ENCODE measurements around the gene BZW1.
A peak's percentile ranks its signal among the peaks of the same experiment; 100 is the strongest.

The BZW1 gene
- total RNA-seq, result 132 to 573 (median 233) reads per million in 9 experiments

DNA sequence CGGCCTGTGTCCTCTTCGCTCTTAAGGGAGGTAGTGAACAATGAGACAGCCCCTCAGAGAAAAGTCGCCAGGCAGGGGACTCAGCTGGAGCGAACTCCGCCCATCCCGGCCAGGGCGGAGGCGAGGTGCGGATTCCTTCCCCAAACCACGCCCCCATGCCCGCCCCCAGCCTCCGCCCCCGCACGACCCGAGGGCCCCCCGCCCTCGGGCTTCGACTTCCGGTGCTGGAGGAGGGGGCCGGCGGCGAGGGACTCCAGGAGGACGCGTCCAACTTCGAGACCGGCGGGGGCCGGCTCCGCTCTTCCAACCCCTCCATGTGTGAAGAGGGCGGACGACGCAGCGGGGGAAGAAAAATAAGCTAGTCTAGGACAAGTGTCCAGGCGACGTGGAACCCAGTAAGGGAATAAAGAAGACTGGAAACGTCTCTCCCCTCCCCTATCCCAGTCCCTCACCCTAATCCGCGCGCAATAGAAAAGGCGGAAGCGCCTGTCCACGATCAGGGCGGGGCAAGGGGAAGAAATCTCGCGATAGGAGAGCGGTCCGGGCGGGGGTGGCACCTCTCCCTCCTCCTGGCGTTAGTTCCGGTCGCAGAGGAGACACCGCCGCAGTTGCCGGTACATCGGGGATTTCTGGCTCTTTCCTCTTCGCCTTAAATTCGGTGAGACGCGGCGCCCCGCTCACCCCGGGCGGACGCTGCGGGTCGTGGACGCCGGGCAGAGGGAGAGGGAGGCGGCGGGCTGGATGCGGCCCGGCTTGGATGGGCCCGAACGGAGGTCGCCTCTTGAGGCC is at the start of gene BZW1:
TSS of gene BZW1 (plus strand) at position 578 of the 789 bp plus-strand sequence. CDS start 1,308 bp downstream, outside the sequence.
- H3K4me3 Mint-ChIP-seq, result peak within 1 kb of the TSS; percentile 99 to 100
- DNase-seq (peak; percentile 96 to 97 (median 97)), ATAC-seq (replicated peaks) (peak; percentile 78)
- peaks cover 36 to 38% of the 10 kb centered on the region in 2 donors for H3K4me1 Mint-ChIP-seq (ENCODE audit: low read depth in 2 of 2)
- peaks cover 57% of the 10 kb centered on the region for H3K36me3 Mint-ChIP-seq (ENCODE audit: insufficient read depth)
- H3K9me3 Mint-ChIP-seq, result no peaks in the 10 kb centered on the region
- H3K27me3 Mint-ChIP-seq, result no peaks in the 10 kb centered on the region
- H3K27ac Mint-ChIP-seq, result peak within 1 kb of the TSS; percentile 99 to 100

DNA sequence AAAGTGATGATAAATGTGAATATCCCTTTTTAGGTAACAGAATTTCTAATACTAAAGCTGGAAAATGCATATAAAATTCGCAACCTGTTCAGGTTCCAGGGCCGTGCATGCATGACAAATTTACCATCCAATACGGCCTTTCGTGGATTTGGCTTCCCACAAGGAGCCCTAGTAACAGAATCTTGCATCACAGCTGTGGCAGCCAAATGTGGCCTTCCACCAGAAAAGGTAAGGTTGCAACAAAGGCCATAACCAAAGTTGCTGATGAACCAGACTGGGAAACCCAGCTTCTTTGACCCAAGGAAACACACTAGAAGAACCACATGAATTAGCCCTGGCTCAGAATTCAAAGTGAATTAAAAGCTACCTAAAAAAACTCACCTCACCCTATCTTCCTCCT is 49.6 kb upstream of the BZW1 start:
- DNase-seq (no peak), ATAC-seq (replicated peaks) (no peak)
- Mint-ChIP-seq H3K4me3 (no peak overlapping the region), H3K36me3 (ENCODE audit: insufficient read depth) (no peaks in the 10 kb centered on the region), H3K4me1 (ENCODE audit: low read depth in 2 of 2) (no peaks in the 10 kb centered on the region), H3K27ac (no peak overlapping the region), H3K9me3 (no peaks in the 10 kb centered on the region), H3K27me3 (peaks cover 14 to 23% of the 10 kb centered on the region in 2 donors)

DNA sequence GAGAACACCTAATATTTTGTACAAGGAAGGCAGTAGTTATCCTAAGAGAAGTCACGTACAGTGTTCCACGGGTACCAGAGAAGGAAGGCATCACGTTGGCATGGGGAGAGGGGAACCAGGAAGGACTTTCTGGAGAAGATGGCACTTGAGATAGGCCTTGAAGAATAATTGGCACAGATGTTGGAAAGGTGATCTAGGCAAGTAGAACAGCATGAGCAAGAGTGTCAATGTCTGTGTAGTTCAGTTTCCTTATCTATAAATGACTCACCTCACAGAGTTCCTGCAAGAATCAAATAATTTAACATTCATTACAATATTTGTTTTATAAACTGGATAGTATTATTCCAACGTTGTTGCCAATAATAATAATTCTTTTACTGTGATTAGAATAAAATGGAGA is 48.3 kb upstream of the BZW1 start:
- Mint-ChIP-seq H3K36me3 (ENCODE audit: insufficient read depth) (no peaks in the 10 kb centered on the region), H3K27ac (no peak overlapping the region), H3K4me3 (no peak overlapping the region), H3K4me1 (ENCODE audit: low read depth in 2 of 2) (no peaks in the 10 kb centered on the region), H3K9me3 (no peaks in the 10 kb centered on the region), H3K27me3 (peaks cover 18 to 22% of the 10 kb centered on the region in 2 donors)
- ATAC-seq (replicated peaks) (no peak), DNase-seq (no peak)

DNA sequence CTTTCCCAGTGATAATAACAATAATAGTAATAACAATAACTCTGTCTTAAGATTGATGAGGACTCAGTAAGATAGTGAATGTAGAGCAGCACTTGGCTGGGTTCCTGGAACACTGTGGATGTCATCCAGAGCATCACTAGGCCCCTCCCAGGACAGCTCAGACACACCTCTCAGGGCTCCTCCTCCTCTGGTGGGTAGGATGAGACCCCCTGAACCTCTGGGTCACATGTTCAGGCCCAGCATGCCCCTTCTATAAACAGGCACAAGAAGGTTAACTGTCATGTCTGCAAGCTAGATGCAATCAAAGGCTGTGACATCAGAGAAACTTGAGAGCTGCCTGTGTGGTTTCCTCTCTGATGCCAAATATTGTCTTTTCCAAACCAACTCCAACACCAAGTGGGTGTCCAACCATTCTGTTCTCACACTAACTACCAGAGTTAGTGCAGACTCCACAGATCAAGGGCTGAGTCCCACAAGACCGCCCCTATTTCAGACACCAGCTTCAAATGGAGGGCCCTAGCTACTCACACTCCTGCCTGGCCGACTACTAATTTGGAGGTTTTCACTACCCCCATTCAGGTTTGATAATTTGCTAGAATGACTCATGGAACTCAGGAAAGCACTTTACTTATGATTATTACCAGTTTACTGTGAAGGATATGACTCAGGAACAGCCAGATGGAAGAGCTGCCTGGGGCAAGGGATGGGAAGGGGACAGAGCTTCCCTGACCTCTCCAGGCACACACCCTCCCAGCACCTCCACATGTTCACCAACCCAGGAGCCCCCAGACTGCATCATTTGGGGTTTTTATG is 46.4 kb upstream of the BZW1 start:
- DNase-seq (no peak), ATAC-seq (replicated peaks) (no peak)
- no peak overlapping the region for H3K4me3 Mint-ChIP-seq
- H3K27me3 Mint-ChIP-seq, result peaks cover 19 to 30% of the 10 kb centered on the region in 2 donors
- no peaks in the 10 kb centered on the region for H3K9me3 Mint-ChIP-seq
- no peak overlapping the region for H3K27ac Mint-ChIP-seq
- no peaks in the 10 kb centered on the region for H3K4me1 Mint-ChIP-seq (ENCODE audit: low read depth in 2 of 2)
- H3K36me3 Mint-ChIP-seq (ENCODE audit: insufficient read depth), result no peaks in the 10 kb centered on the region

DNA sequence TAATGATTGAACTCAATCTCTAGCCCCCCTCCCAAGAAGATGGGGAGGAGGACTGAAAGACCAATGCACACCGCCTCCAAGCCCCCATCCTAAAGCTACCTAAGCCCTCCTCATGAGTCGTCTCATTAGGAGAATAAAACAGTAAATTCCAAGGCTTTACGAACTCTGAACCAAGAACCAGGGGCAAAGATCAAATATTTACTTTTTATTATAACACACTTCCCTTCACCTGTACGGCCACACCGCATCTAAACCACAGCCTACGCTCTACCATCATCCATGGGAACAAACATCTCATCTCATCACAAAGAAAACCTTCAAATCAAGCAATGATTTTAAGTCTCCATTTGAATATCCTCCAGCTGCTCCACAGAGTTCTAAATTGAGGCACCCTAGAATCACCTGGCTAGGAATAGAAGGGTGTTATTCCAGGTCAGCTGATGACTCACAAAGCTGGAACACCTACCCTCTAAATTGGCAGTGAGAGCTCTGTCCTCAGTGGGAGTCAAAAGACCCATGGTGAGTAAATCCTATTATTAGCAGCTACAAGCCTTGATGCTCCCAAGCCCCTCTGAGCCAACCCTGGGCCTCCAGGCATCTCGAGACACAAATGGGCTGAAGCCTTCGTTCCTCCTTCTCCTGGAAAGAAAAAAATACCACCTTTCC is 45.6 kb upstream of the BZW1 start:
- DNase-seq, result no peak
- Mint-ChIP-seq H3K27me3 (peaks cover 24 to 35% of the 10 kb centered on the region in 2 donors), H3K27ac (no peak overlapping the region), H3K4me1 (ENCODE audit: low read depth in 2 of 2) (no peaks in the 10 kb centered on the region), H3K4me3 (no peak overlapping the region), H3K9me3 (no peaks in the 10 kb centered on the region), H3K36me3 (ENCODE audit: insufficient read depth) (no peaks in the 10 kb centered on the region)
- ATAC-seq (replicated peaks), result no peak

DNA sequence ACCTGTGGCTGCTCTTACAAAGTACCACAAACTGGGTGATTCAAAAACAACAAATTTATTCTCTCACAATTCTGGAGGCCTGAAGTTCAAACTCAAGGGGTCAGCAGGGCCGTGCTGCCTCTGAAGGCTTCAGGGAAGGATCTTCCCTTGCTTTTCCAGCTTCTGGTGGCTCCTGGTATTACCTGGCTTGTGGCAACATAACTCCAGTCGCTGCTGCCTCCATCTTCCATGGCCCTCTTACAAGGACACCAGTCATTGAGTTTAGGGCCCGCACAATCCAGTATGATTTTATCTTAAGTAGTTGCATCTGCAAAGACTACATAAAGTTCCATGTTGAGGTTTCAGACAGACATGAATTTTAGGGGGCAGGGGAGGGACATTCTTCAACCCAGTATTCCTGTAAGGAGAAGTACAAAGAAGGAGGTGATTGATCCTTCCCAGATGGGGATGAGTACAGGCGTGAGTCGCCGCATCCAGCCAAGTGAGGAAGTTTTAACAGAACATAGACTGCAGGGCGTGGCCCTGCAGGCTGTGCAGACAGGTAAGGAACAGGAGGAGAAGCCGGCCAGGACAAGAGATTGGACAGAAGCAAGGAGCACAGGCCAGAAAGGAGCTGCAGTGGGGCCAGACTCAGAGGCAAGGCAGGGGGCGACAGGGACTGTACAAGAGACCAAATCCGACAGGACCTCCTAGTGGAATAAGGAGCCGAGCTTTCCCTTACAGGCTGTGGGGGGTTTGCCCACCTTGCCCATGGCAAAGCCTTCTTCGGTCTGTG is 44.4 kb upstream of the BZW1 start:
- Mint-ChIP-seq H3K4me1 (ENCODE audit: low read depth in 2 of 2) (no peaks in the 10 kb centered on the region), H3K36me3 (ENCODE audit: insufficient read depth) (no peaks in the 10 kb centered on the region), H3K4me3 (no peak overlapping the region), H3K27me3 (peaks cover 25 to 30% of the 10 kb centered on the region in 2 donors), H3K27ac (no peak overlapping the region), H3K9me3 (no peaks in the 10 kb centered on the region)
- ATAC-seq (replicated peaks) (no peak), DNase-seq (no peak)

DNA sequence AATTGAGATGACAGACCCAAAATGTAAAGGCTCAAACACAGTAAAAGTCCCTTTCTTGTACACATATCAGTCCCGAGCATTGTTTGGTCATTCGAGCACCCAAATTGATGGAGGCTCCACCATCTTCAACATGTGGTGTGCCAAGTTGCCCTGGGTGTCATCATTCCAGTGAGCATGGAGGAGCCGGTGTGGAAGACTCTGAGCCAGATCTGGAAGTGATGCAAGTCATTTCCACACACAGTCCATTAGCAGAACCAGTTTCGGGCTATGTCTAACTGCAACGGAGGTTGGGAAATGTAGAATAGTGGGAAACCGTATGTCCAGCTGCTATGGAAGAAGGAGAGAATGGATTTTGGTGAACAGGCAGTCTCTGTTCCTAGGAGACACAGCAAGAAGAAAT is 40.9 kb upstream of the BZW1 start:
- H3K27me3 Mint-ChIP-seq, result peaks cover 25 to 37% of the 10 kb centered on the region in 2 donors
- no peak for DNase-seq
- ATAC-seq (replicated peaks), result no peak

DNA sequence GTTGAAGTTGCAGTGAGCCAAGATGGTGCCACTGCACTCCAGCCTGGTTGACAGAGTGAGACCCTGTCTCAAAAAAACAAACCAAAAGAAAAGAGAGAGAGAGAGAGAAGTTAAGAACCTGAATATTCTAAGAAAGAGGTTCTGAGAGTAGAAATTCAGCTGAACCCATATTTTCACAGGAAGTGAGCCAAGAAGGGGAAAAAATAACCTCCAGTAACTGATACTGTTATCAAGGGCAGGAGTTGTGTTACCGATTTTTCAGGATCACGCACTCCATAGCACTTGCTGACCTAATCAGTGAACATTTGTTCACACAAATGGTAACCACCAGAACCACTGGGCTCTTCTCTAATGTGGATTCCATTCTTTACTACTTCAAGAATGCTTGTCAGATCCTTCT is 39.1 kb upstream of the BZW1 start:
- no peak overlapping the region for H3K4me3 Mint-ChIP-seq
- H3K36me3 Mint-ChIP-seq (ENCODE audit: insufficient read depth), result no peaks in the 10 kb centered on the region
- peaks cover 20 to 30% of the 10 kb centered on the region in 2 donors for H3K27me3 Mint-ChIP-seq
- no peaks in the 10 kb centered on the region for H3K4me1 Mint-ChIP-seq (ENCODE audit: low read depth in 2 of 2)
- ATAC-seq (replicated peaks) (no peak), DNase-seq (no peak)
- no peak overlapping the region for H3K27ac Mint-ChIP-seq
- no peaks in the 10 kb centered on the region for H3K9me3 Mint-ChIP-seq

More for the DNA sequence above, 40.9 kb upstream of the BZW1 start:
- no peaks in the 10 kb centered on the region for H3K9me3 Mint-ChIP-seq
- H3K27ac Mint-ChIP-seq, result no peak overlapping the region
- no peak overlapping the region for H3K4me3 Mint-ChIP-seq
- H3K4me1 Mint-ChIP-seq (ENCODE audit: low read depth in 2 of 2), result no peaks in the 10 kb centered on the region
- H3K36me3 Mint-ChIP-seq (ENCODE audit: insufficient read depth), result no peaks in the 10 kb centered on the region

DNA sequence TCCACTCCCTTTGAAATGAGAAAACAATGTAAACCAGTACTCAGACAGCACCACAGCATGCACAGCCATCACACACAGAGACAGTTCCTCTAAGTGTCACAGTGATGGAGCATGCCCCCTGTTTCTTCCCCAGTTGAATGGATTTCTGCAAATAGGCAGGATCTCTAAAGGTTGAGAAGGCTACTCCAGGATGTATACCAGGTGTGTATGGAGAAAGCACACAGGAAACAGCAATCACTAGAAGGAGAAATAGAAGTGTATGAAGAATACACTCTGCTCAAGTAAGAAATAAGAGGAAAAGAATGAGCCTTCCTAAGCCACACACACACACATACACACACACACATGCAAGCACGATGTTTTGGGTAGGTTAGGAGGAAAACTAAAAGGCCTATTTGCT is 38.6 kb upstream of the BZW1 start:
- H3K4me1 Mint-ChIP-seq (ENCODE audit: low read depth in 2 of 2), result no peaks in the 10 kb centered on the region
- ATAC-seq (replicated peaks), result no peak

DNA sequence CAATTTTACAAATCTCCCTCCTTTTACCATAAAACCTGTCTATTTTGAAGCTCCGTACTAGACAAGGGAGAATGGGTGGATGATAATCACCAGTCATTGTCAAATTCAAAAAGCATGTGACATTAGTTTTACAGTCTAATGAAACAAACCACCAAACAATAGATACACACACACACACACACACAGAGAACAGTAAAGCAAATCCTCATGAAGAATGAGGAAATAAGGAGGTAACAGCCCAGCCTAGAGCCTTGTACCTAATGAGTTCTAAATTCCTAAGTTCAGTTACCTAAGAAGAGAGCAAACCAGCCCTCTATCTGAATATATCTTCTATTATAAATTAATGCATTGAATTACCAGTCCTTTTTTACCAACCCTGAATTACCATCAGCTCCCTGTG is 36.8 kb upstream of the BZW1 start:
- Mint-ChIP-seq H3K27ac (no peak overlapping the region), H3K36me3 (ENCODE audit: insufficient read depth) (no peaks in the 10 kb centered on the region), H3K4me1 (ENCODE audit: low read depth in 2 of 2) (no peaks in the 10 kb centered on the region), H3K4me3 (no peak overlapping the region), H3K9me3 (no peaks in the 10 kb centered on the region), H3K27me3 (peaks cover 10 to 42% of the 10 kb centered on the region in 2 donors)
- no peak for DNase-seq
- no peak for ATAC-seq (replicated peaks)

More for the DNA sequence above, 38.6 kb upstream of the BZW1 start:
- DNase-seq, result no peak
- Mint-ChIP-seq H3K9me3 (no peaks in the 10 kb centered on the region), H3K27me3 (peaks cover 19 to 28% of the 10 kb centered on the region in 2 donors), H3K36me3 (ENCODE audit: insufficient read depth) (no peaks in the 10 kb centered on the region), H3K4me3 (no peak overlapping the region), H3K27ac (no peak overlapping the region)

DNA sequence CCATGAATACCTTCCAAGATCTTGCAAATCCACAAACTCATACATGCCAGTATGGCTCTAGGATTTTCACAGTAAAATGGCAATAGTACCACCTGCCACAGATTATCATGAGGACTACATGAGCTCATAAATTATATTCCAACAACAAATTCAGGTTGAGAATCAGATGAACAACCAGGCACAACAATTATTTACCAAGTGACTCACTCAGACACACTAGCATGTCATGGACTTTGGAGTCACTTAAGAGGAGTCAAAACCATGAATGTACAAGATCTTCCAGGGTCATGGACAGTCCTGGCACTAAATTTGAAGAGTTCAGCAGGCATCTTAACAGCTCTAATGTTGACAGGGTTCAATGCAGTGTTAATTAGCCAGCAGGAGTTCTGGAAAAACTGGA is 34.4 kb upstream of the BZW1 start:
- H3K27me3 Mint-ChIP-seq, result peaks cover 0 to 34% of the 10 kb centered on the region in 2 donors
- no peaks in the 10 kb centered on the region for H3K9me3 Mint-ChIP-seq
- no peak overlapping the region for H3K4me3 Mint-ChIP-seq

DNA sequence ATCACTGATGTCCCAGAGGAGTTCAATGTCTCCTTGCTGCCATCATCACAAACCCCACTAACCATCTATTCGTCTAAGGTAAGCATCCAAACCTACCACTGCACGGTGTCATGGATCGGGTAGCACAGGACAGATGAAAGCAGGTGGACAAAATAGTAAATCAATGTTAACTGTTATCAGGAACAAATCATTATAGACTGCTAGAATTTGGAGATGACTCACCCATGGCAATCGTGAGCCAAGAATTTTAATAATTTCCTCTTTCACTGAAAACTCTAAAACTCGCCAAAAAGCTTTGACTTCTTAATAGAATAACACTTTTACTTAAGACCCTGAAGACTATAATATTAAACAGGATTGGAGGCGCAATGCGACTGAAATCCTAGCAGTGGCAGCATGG is 33.7 kb upstream of the BZW1 start:
- DNase-seq (no peak), ATAC-seq (replicated peaks) (no peak)
- Mint-ChIP-seq H3K4me1 (ENCODE audit: low read depth in 2 of 2) (no peaks in the 10 kb centered on the region), H3K27me3 (peaks cover 0 to 30% of the 10 kb centered on the region in 2 donors), H3K9me3 (no peaks in the 10 kb centered on the region), H3K4me3 (no peak overlapping the region), H3K27ac (no peak overlapping the region), H3K36me3 (ENCODE audit: insufficient read depth) (no peaks in the 10 kb centered on the region)

More for the DNA sequence above, 34.4 kb upstream of the BZW1 start:
- ATAC-seq (replicated peaks) (no peak), DNase-seq (no peak)
- no peak overlapping the region for H3K27ac Mint-ChIP-seq
- no peaks in the 10 kb centered on the region for H3K4me1 Mint-ChIP-seq (ENCODE audit: low read depth in 2 of 2)
- H3K36me3 Mint-ChIP-seq (ENCODE audit: insufficient read depth), result no peaks in the 10 kb centered on the region

DNA sequence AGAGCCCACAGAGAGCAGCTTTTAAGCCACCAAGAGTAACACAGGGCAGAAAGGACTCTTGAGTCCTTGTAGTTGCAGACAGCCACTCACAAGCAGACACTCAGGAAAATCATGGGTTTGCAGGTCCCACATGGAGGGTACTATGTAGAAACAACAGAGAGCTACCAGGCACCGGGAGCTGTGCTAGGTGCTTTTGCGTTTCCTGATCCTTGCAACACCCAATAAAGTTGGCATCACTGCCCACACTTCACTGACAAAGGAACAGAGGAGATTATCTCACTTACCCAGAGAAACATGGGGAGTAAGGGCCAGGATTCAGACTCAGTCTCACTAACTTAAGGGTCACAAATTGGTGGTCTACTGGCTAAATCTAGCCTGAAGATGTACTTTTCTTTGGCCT is 32.5 kb upstream of the BZW1 start:
- ATAC-seq (replicated peaks) (no peak), DNase-seq (no peak)
- Mint-ChIP-seq H3K27ac (peak overlapping the region in 1 of 2 donors; percentile 21), H3K27me3 (peaks cover 0 to 21% of the 10 kb centered on the region in 2 donors), H3K36me3 (ENCODE audit: insufficient read depth) (no peaks in the 10 kb centered on the region), H3K9me3 (no peaks in the 10 kb centered on the region), H3K4me3 (no peak overlapping the region), H3K4me1 (ENCODE audit: low read depth in 2 of 2) (no peaks in the 10 kb centered on the region)
